GM21526 (cell line): Measurements from ENCODE around the gene SLC49A3.
"Not testable (repeated sequence)": the region's sequence is repeated elsewhere in the genome, so short reads cannot be mapped to it uniquely, and the experiment has no call there.

Source experiments
- ATAC-seq: cut with Tn5 transposase; IDR thresholded peaks from one replicate; pipeline ENCODE4 v1.9.1; 2021; ENCODE audit warnings: moderate library complexity; ENCODE audit not compliant: unreplicated experiment, low FRiP score

Gene SLC49A3

DNA sequence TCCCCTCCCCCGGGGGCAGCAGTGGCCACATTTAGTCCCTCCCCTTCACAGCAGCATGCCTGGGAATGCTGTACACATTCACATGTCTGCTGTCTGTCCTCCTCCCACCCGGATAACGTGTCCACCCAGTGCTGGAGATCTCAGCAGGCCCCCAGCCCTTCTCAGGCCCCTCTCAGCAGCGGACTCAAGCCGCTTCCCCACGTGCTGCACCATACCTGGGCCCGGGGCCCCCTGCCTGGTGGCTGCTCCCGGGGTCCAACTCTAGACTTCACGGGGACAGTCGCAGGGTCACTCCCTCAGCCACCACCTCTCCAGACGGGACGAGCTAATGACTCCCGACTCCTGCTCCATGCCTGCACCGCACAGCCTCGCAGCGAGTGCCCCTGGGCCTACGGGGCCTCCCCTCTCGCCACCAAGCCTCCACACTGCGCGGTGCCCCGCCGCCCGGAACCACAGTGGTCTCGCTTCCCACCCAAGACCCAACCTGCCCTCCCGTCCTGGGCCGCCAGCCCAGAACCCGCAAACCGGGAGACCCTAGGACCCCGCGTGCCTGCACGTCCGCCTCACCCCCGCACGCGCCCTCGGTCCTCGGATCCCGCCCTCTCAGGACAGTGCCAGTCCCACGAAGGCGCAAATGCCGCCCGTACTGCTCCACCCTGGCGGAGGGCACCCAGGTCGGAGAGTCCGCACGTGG, 15.4 kb upstream of the SLC49A3 start:
- ATAC-seq, result no peak

GRCh38 chr4:703336-704197, 14.6 kb upstream of the SLC49A3 start:
- ATAC-seq, result no peak

GRCh38 chr4:702618-703048, 13.7 kb upstream of the SLC49A3 start:
- ATAC-seq, result no peak

DNA sequence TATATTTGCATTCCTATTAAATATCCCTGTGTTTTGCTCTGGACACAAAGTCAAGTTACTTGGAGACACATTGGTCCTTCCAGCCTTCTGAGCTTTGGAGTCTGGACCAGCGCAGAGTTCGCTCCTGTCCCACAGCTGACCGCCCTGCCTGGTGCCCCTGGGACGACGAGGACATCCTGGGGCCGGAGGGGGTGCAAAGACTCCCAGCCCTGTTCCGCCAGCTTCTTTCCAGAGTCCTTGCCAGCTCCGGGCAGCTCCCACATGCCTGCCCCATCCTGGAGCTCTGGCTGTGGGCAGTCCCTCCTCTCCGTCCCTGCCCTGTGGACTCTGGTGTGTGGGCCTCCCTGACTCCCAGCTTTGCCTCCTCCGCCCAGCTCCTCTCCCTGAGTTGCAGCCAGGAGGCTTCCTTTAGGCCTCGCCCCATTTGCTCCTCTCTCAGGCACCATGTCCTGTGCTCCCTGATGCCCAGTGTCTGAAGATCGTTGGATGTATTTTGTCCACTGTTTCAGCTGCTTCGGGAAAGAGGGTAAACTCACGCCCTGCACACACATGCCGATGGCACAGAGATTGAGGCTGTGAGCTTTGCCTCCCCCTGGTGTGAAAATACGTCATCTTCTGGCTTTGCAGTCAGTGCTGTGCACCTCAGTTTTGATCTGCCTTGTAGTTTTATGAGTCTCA, 11.8 kb upstream of the SLC49A3 start:
- no peak for ATAC-seq

DNA sequence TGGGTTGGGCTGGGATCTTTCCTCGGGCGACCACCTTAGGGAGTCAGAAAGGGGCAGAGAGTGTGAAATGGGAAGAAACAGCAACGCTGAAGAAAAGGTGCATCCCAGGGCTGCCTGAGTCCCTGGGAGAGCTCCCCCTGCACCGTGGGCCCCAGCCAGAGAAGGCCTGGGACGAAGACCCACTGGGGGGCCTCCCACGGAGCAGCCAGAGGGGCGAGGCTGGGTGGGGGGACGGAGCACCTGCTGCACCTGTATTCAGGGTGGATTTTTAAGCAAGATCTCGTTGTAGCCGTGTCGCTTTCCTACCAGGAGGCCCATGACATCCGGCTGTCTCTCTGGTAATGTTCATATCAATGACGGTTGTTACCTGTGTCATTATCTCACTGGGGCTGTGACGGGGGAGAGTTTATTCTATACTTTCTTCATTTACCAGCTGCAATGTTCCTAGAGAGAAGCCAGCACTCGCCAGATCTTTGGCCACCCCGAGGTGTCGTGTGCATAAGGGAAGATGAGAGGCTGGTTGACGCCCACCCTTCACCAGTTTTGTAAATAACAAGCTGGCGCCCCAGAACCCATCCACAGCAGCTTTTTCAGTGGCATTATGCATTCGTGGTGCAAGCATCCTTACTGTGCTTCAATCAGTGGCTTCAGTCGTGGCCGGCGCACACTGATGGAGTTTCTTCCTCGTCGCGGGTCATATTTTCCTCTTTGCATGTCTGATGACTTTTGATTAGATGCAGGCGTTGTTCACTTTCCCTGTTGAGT, 11.0 kb upstream of the SLC49A3 start:
- no peak for ATAC-seq

- ATAC-seq, result not testable (repeated sequence)
Observed at GRCh38 chr4:694341-694940, 5.5 kb upstream of the SLC49A3 start.

DNA sequence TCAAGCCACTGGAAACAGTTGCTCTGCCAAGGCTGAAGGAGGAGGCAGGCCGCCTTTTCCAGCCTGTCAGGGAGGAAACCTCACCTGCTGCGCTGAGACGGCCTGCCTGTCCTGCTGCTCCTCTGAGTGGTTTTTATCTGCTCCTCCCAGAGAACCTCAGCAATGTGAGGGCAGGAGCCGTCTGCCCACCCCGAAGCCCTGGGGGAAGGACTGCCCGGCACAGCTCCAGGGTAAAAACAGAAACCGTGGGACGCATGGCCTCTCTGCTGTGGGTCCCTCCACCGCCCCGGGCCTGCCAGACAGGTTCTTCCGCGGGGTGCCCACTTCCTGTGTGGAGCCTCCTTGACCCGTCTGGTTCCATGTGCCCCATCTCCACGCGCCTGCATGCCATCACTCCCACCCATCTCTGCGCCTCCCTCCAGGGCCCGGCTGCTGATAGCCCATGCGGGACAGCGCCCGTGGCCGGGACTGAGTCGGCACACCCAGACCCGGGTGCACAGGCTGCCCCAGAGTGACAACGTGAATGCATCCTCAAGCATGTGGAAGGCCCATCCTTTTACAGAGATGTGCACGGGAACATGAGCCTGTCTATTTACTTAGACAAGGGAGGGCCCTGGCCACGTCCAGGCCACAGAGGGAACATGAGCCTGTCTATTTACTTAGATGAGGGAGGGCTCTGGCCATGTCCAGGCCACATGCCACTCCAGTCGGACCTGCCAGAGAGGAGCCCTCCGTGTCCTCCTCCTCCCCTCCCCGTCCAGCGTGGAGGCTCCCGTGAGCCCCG, 4.0 kb upstream of the SLC49A3 start:
- ATAC-seq, result no peak

DNA sequence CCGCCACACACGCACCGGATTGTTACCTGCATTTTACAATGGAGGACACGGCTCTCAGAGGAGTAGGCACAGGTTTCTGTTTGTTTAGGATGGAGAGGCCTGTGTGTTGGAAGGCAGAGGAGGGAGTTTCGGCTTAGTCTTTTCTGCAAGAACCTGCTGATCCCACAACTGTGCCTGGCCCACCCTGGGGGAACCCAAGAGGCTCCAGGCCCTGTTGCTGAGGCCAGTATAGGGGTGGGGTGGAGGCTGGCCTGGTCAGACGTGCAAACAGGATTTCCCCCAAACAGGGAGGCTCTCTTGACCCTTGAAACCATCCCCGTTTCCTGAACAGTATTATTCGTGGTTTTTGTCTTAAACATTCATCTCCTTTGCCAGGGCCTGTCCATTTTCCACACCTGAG, 772 bp upstream of the SLC49A3 start:
- ATAC-seq, result no peak

GRCh38 chr4:687971-688853, 739 bp downstream of the SLC49A3 start:
- no peak for ATAC-seq

DNA sequence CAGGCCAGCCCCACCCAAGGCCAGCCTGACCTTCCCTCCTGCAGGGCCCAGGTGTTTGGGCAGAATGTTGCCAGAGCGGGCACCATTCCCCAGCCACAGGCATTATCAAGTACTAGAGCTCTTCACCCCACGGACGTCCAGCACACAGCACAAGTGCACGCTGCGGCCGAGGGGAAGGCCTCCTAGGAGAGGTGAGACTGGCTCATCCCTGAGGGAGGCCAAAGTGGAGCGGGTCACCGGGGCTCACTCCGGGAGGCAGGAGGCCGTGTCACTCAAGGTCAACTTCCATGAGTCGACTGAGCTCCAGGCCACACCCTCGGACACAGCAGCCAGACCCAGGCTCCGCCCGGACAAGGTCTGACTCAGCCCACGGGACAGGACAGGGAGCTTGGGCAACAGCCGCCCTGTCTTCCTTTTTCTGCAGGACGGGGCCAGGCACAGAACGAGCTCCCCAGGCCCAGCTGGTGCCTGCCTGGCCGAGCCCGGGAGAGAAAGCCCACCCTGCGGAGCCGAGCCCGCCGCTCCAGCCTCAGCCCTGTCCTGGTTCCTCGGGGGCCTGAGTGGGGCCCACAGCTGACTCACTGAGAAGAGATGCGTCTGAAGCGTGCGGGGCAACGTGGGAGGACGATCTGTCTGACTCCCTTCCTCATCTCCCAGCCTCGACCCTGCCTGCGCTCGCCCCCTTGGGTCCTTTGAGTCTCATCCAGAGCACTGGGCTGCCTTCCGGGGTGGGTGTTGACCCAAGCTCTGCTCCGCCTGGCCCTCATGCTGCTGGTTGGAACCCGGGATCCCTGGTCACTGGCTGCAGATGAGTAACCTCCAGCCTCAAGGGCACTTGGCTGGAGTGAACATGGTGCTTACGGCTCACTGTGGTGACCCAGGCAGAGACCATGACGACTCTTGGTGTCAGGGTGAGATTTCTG, 1.6 kb downstream of the SLC49A3 start:
- no peak for ATAC-seq

DNA sequence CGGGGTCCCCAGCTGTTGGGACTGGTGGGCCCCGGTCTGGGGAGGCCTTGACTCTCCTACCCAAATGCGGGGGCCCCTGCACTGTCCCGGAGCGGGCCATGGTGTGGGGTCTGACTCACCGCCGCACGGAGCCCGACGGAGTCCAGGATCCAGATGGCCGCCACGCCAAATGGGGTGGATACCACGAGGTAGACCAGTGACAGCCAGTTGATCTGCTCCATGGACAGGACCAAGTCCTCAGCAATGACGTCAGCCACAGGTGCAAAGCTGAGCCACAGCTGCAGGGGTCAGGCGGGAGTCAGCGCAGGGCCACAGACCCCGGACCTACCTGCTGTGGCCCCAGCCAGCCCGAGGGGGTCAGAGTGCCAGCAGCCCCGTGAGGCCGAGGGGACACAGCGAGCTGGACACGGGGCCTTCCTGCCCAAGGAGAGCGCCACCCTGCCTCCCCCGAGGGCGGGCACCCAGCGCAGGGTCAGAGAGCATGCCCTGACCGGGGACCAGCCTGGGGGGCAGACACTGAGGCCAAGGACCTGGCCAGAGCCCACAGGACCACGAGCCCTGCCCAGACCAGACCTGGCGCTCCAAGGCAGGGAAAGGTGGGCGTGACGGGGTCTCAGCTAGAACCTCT, 2.4 kb downstream of the SLC49A3 start:
- ATAC-seq, result no peak

GRCh38 chr4:685679-686412, 3.1 kb downstream of the SLC49A3 start:
- no peak for ATAC-seq

- ATAC-seq, result no peak
Observed at GRCh38 chr4:684623-685327, 4.2 kb downstream of the SLC49A3 start.

GRCh38 chr4:683982-684622, 4.8 kb downstream of the SLC49A3 start:
- no peak for ATAC-seq

DNA sequence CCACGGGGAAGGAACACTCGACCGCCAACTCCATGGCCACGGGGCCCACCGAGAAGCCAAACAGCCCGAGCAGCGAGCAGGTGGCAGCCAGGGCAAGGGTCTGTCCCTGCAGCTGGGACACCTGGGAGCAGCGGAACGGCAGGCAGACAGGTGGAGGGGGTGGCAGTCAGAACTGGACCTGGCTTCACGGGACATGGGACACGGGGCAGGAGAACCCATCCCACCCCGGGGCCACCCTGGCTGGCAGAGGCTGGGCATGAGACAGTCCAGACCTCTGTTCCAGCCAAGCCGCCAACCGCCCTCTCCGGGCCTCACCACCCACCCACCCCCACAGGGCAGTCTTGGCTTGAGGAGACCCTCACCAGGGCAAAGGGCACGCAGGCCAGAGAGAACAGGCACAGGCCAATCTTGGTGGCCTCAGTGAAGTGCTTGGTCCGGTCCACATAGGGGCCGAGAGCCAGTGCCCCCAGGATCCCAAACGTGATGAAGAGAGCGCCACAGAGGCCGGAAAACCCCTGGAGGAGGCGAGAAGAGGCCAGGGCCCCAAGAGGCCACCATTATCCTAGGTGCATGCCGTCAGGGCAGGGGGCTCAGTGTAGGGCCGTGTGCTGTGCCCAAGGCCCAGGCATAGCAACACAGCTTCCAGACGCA, 5.6 kb downstream of the SLC49A3 start:
- ATAC-seq, result no peak
